GM15510 (cell line): ENCODE results near the gene CDR2L.

ENCODE experiments used
- POLR2A ChIP-seq: IDR thresholded peaks from 3 replicates; pipeline ENCODE4 v1.6.1; 2011; ENCODE audit warnings: borderline replicate concordance; ENCODE audit not compliant: insufficient read length; ENCODE audit errors: extremely low read depth

The CDR2L gene

GRCh38 chr17:74953134-74953687 is 34.2 kb upstream of the CDR2L start:
- TF ChIP-seq POLR2A = no peak

GRCh38 chr17:74954115-74954514 is 33.3 kb upstream of the CDR2L start:
- no peak for TF ChIP-seq POLR2A

DNA sequence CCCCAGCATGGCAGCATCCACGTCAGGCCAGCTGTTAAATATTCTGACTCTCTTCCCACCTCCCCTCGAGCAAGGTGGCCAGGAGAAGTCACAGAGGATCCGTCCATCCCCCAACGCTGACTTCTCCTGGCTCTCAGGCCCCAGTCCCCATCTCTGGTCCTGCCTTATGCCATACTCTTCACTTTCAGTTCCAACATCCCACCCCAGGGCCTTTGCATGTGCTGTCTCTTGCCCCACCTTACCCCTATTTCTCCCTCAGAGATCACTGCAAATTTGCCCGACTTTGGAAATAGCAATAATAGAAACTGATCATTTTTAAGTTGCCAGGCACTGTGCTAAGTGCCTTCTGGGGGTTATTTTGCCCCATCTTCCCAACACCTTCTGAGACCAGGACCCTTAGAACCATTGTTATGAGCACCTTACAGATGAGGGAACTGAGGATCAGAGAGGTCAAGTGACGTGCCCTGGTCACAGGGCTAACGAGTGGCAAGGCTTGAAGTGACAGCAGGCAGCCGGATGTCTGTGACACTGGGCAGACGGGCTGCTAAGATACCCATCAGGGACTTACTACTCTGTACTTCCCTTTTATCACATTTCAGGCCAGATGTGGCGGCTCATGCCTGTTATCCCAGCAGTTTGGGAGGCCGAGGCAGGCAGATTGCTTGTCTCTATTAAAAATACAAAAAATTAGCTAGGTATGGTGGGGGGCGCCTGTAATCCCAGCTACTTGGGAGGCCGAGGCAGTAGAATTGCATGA is 32.6 kb upstream of the CDR2L start:
- no peak for TF ChIP-seq POLR2A

- no peak for TF ChIP-seq POLR2A
Measured at GRCh38 chr17:74956093-74956492, 31.3 kb upstream of the CDR2L start.

DNA sequence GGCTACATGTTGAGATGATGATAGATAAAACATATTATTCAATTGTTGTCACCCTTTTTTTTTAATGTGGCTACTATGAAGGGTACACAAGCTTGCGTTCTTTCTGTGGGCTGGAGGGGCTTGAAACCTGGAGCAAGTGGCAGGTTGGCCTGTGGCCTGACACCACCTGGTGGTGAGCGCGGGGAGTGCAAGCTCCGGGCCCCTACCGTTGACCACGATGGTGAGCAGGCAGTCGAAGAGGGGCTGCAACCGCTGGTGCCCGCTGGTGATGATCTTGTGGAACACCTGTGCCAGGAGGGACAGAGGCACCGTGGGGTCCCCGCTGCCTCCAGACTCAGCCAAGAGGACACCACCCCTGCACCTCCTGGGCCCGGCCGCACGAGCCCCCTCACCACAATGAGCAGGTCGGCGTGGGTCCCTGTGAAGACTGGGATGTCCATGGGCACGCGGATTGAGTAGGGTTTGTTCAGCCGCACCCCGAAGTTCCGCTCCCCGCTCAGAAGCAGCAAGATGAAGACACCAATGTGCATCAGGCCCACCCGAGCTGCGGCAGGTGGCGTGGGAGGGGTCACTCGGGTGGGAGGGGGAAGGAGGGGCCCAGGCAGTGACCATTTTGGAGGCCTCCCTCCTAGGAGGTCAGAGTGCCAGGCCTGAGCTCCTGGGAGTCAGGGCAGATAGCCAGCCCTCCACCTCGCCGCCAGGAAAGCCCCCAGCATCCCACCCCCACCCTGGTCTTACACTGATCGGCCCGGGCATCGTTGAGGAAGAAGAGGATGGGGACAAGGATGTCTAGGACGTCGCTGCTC is 29.3 kb upstream of the CDR2L start:
- TF ChIP-seq POLR2A = no peak

DNA sequence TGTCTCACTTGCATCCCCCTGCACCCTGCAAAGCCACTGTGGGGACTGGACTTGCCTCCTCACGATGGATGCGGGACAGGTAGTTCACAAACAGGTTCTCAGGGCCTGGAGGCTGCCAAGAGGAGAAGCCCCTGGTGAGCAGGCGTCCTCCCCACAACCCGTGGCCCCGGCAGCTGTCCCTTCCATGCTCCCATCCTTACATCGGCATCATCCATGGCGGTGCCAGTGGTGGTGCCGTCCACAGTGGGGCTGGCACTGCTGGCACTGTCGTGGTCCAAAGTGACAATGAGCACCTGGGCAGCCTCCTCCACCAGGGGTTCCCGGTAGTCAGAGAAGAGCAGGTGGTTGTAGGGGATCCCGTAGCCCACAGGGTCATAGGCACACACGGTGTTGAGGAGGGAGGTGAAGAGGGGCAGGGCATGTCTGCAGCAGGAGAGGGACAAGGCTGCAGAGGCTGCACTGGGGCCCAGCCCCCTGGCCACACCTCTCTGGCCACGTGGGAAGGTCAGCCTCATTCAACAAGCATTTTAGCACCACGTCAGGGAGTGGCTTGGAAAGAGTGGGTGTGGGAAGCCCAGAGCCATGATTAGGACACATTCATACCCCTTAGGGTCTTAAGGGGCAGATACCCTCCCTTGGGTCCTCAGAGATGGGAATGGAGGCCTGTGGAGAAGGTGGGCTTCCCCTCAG is 27.5 kb upstream of the CDR2L start:
- no peak for TF ChIP-seq POLR2A

- TF ChIP-seq POLR2A = no peak
Measured at GRCh38 chr17:74960570-74961342, 26.7 kb upstream of the CDR2L start.

DNA sequence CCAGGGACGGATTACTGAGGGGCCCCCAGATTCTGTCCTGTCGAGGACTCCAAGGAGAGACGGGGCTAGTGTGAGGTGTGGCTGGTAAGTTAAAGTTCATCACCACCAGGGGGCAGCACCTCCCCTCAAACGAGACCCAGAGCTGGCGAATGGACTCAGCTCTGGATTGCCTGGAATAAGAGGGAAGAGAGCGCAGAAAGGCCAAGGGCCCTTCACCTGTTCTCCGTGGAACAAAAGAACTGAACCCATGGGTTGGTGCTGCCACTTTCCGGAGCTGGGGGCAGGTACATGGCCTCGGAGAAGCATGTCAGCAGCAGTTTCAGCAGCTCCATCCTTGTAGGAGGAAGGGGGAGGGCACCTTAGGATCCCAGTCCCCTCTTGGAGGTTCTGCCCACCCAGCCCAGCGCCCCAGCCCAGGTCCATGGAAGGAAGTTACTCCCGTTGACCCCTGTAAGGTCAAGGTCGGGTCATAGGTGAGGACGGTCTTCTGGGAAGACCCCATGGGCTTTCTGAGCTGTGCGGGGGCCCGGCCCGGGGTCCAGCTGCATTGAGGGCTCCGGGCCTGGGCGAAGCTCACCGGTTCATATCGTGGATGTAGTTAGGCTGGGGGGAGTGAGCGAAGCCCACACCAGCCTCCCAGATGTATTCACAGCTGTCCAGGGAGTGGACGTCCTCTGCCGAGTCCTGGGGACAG is 25.6 kb upstream of the CDR2L start:
- TF ChIP-seq POLR2A = no peak

- no peak for TF ChIP-seq POLR2A
Measured at GRCh38 chr17:74962622-74963394, 24.6 kb upstream of the CDR2L start.

- TF ChIP-seq POLR2A = no peak
Measured at GRCh38 chr17:74963656-74964055, 23.8 kb upstream of the CDR2L start.

DNA sequence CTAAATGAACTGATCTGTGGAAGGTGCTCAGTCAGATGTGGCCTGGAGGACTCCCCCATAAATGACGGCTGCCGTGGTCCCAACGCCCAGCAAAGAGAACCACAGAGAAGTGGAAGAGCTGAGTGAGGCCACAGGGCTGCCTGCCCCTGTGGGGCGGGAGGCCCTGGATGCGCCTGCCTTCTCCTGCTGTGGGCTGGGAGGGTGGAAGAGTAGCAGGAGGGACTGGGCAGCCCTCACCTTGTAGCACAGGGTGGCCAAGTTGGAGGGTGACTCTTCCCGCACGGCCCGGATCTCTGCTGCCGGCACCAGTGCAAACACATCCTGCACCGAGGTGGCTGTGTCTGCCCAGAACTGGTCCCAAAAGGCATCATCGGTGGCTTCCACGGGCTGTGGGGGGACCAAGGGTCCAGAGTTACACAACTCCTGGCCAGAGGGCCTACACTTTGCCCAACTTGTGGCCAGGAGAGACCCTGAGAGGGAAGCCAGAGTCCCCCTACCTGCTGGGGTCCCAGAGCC is 23.1 kb upstream of the CDR2L start:
- no peak for TF ChIP-seq POLR2A

DNA sequence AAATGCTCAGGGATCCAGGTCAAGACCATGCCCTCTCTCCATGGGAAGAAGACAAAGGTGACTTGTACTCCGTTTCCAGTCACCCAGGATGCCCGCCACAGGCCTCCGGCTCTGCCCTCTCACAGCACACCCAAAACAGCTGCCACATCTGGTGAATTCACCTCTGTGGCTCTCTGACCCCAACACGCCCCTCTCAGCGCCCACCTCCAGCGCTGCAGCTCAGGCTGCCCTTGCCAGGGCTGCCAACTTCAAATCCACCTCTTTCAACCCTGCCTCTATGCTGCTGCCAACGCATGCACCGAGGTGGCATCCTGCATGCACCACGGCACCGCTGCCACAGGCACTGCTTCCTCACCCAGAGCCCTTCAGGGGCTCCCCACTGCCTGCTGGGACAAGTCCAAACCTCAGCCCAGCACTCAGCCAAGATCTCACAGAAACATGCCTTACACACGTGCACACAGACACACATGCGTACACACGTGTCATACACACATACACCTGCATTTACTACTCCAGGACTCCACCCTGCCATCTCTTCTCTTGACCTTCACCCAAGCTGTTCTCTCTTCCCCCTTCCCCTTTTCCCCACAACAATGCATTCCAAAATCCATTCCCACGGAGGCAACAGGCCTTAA is 22.3 kb upstream of the CDR2L start:
- TF ChIP-seq POLR2A = no peak
